Cardiac septum (tissue), 1 donor: ENCODE measurements around the gene LRRN2. TPM values are rescaled to one million over a fixed set of nuclear protein-coding genes. Genes with fewer than 3 reads are reported as not detected.
"Not testable (repeated sequence)": the region's sequence is repeated elsewhere in the genome, so short reads cannot be mapped to it uniquely, and the experiment has no call there.

Experiments used
- DNase-seq: peaks from one replicate; pipeline ENCODE4 v3.0.0-alpha.2; 2020; ENCODE audit warnings: low spot score
- intact Hi-C: fragments of 100-400 bp; cut with DNase I; formaldehyde crosslinking; loops from one replicate; pipeline ENCODE4 v1.14.0; 2022
- long read RNA-seq: library from polyadenylated mRNA; unstranded; transcript quantifications from one replicate; pipeline ENCODE4 v2.0.0, GENCODE V29; 2021
- total RNA-seq: library from RNA; stranded (reverse); fragmentation: NEBNext Ultra II Directional; extraction: Animal tissue kit (Norgen Biotek cat#: 25700); gene quantifications from one replicate; pipeline ENCODE4 v1.2.1, GENCODE V29; 2021
- donor health status: DM: no; HTN: no; CAD: no.

The LRRN2 gene
- 1.6 TPM for total RNA-seq
- long read RNA-seq, full-length matches to known transcripts, result 2 of 2 reads
- long read RNA-seq, partial matches to known transcripts, result 0 of 2 reads
- long read RNA-seq, other reads (novel, unspliced or antisense), result 0 of 2 reads

DNA sequence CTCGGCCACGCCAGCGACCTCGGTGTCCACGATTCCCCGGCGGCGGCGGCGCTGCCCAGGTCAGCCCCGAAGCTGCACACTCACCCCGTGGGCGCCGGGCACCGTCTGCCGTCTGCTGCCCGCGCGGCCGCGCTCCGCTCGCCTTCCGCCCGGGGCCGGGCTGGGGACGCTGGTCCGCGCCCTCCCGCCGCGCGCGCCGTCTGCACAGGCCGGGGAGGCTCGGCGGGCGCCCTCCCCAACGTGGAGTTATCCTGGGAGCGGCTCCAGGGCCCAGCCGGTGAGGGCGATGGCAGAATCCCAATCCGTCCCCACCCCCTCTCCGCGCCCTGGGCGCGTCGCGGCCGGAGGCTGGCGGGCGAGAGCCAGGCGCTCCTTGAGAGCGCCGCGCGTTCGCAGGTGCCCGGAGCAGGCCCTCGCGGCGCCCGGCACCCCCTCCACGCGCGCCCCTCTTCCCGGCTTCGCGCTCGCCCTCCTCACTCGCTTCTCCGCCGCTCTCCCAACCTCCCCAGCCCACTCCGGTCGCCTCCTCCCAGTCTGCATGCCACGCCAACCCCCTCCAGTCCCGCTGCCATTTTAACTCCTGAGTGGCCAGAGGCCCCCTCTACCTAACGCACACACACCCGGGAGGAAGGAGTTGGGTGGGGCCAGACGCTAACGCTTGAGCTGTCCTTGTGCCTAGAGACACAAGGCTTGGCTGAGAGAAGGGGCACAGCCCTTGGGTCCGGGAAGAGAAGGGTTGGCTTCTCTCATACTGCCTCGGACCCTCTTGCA lies at the start of gene LRRN2:
TSS of gene LRRN2 (minus strand) at position 503 of the 771 bp plus-strand sequence. CDS start 65,746 bp downstream, outside the sequence.
- DNase-seq, result no peak
- intact Hi-C loops, result no loop called here

- intact Hi-C loops, result no loop called here
- DNase-seq, result no peak
Measured at GRCh38 chr1:204735042-204735441, 49.5 kb upstream of the LRRN2 start.

GRCh38 chr1:204733869-204734596 lies 48.5 kb upstream of the LRRN2 start:
- DNase-seq, result no peak
- intact Hi-C loops, result no loop called here

- intact Hi-C loops, result no loop called here
Measured at GRCh38 chr1:204733289-204733688, 47.8 kb upstream of the LRRN2 start.

GRCh38 chr1:204731985-204732575 lies 46.5 kb upstream of the LRRN2 start:
- DNase-seq, result no peak
- intact Hi-C loops, result no loop called here

More at GRCh38 chr1:204733289-204733688, 47.8 kb upstream of the LRRN2 start:
- DNase-seq, result no peak

DNA sequence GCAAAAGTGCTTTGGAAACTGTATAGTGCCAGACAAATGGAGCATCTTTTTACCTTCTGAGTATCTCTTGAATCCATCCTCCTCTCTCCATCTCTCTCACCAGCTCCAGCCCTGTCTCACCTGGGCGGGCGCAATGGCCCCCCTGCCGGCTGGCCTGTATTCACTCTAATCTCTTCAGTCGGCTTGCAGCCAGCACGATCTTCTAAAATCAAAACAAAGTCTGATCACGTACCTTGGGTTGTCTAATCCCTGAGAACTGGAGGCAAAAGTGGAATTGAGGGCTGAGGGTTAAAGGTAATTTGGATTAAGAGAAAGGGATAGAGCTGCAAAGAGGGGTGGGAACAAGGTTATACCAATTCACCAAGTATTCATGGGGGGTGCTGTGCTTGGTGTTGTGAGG lies 46.0 kb upstream of the LRRN2 start:
- DNase-seq, result no peak
- intact Hi-C loops, result no loop called here

DNA sequence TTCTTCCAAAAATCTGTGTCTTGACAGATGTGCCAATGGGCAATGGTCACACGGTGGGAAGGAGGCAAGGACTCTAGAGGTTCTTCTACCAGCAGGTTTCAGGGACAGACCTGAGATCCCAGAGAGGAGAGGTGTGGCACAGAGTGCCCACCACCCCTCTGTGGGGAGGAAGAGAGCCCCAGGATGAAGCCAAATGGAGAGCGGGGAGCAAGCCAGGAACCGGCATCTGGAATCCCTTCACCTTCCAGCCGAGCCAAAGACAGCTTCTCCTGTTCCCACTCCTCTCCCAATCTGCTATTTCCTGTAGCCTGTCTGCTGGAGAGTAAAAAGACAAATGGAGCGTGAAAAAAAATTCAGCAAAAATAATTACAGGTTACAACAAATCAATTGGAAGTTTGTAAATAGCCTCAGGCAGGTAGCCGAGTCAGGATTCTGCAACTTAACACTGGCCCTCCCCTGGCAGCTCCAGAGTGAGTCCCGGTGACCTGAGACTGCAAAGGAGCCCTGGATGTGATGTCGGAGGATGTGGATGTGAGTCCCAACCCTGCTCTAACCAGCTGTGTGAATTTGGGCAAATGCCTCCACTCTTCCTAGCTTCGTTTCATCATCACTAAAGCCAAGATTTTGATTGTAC lies 45.4 kb upstream of the LRRN2 start:
- DNase-seq, result no peak
- intact Hi-C loops, result no loop called here

DNA sequence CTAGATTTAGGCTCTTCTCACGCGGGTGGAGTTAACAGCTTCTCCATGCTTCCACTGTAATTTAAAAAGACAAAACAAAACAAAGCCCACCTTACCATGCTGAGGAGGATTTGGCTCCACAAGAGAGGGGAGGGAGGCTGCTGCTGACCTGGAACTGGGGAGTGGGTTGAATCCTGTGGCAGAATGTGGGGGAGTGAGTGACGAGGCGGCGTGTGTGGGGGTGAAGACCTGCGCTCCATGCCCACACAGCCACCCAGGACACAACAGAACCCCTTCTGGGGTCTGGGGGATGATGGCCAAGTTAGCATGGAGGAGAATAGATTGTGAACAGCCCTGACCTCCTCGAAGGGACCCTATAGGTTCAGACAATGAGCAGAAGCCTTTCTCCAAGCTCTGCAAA lies 44.0 kb upstream of the LRRN2 start:
- no peak for DNase-seq
- intact Hi-C loops, result no loop called here

GRCh38 chr1:204728456-204728855 lies 42.9 kb upstream of the LRRN2 start:
- DNase-seq, result no peak
- intact Hi-C loops, result no loop called here

DNA sequence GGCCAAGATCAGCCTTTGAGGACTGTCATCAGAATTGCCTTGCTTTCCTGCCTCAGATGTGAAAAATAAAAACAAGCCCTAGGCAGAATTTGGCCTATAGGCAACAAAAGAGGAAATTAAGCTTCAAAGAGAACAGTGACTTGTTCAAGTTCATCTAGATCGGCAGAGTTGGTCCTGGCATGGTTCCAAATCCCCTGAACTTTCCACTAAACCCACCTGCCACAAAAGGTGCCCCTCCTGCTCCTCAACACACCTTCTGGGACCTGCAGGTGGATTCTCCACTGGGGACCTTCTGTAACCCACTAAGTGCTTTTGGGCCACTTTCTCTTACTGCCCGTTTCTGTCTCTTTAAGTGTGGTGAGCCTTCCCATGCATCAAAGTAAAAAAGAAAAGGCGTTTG lies 42.5 kb upstream of the LRRN2 start:
- no peak for DNase-seq
- intact Hi-C loops, result no loop called here

DNA sequence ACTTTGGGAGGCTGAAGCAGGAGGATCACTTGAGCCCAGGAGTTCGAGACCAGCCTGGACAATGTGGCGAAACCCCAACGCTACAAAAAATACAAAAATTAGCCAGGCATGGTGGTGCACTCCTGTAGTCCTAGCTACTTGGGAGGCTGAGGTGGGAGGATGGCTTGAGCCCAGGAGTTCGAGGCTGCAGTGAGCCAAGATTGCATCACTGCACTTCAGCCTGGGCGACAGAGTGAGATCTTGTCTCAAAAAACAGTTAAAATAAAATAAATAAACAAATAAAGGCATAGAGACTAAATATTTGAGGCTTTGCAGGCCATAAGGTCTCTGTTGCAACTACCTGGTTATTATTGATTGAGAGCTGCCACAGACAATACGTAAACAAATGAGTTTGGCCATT lies 41.9 kb upstream of the LRRN2 start:
- intact Hi-C loops, DNase-seq: not testable (repeated sequence)

DNA sequence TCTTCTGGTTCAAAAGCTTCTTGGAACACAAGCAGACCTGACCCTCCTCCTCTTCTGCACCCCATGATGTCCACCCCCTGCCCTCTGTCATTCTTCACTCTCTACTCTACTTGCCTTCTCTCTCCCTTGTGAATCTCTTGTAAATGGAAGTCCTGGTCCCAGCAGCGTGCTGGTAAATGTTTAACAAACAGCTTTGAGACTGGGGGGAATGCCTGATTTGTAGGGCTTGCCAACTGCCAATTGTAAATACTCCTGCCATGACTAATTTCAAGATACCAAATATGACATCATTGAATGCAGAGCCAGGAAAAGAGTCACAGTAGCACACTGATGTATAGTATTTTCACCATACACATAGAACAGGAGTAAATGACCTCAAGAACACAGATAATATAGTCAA lies 40.9 kb upstream of the LRRN2 start:
- no peak for DNase-seq
- intact Hi-C loops, result no loop called here

- no peak for DNase-seq
- intact Hi-C loops, result no loop called here
Measured at GRCh38 chr1:204725821-204726448, 40.4 kb upstream of the LRRN2 start.

DNA sequence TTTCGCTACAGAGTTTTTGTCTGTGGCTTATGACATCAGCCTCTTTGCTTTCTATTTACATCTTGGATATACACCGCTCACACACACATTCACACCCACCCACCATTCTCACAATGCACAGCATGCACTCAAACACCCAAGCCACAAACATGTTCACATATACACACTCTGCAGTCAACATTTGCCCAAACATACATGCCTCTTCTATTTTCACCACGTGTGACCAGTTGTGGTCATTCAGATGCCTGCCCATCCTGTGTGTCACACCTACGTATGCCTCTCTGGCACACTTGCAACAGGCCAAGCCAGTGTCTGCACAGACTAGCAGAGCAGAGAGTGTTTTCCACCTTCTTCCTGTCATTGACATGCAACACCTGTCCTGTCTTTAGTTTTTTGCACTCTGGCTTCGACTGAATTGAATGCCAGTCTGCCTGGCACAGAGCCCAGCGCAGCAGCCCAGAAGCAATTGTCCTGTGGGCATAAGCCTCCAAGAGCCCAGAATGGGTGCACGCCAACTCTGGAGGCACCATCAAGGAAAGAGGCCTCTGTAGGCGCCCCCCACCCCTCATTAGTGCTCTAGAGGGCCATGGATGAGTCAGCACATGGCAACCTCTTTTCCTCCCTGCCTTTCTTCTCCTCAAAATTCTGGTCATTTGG lies 37.7 kb upstream of the LRRN2 start:
- DNase-seq, result no peak
- intact Hi-C loops, result no loop called here

DNA sequence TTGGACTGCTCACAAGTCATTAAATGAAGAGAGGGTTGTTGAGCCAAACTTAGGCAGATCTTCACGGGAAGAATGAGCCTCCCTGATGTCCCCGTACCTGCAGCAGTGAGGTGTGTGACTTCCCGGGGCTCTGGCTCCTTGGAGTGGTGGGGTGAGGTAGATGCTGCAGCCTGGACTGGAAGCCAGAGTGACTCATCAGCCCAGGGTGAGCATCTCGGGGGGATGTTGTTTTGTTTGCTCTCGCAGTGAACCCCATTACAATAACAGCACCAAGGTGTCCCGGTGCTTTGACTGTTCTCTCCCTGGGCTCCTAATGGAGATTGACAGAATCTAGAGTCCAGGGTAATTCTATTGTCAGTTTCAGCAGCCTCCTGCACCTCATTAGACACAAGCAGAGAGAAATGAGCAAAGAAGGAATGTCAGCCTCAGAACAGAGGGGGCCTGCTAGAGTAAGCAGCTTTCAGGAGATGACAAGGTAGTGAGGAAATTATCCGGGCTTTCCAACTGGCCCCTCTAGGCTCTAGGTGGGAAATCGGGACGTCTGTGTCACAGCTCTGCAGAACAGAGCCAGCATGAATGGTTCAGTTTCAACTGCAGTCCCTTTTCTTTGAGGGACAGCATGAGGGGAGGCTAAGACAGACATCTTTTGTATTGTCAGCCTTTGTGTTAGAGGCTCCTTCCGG lies 36.0 kb upstream of the LRRN2 start:
- intact Hi-C loops, result no loop called here
- DNase-seq, result no peak

DNA sequence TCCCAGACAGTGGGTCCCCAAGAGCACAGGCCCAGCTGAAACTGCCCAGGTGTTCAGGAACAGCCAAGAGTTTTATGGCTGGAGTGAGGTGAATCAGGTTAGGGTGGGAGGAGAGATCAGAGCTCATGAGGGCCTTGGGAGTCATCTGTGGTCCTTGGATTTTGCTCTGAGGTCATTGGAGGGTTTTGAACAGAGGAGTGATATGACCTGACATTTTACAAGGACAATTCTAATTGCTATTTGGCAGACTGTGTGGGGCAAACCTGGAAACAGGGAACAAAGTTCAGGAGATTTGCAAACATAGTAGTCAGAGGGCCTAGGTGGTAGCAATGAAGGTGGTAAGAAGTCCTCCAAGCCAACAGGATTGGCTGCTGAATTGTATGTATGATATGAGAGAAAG lies 31.1 kb upstream of the LRRN2 start:
- no peak for DNase-seq
- intact Hi-C loops, result no loop called here

DNA sequence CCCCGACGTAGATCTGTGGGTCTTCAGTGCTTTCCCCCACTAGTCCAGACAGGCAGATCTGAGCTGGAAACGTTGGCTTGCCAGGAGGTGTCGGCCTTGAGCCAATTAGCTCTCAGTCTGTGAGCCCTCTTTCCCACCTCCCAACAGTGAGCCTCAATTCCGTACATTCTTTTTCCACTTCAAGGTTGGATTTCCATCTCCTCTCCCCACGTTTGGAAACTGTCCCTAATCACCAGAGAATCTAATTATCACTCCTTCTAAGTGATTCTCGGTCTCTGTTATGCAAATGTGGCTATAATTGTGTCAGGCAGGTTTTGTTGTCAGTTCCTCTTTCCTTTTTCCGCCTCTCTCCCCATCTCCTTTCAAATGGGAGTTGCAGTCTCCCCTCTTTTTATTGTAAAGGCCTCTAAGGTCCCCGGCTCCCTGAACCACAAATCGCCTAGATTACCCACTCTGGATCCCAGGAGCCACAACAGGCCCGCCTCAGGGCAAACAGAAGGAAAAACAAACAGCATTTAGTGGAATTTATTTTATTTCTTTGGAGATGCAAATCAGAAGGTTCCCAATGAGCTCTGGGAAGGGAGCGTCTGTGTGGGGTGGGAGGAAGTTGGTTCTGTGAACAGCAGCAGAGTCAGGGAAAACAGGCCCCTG lies 29.4 kb upstream of the LRRN2 start:
- DNase-seq, result no peak
- intact Hi-C loops, result no loop called here

DNA sequence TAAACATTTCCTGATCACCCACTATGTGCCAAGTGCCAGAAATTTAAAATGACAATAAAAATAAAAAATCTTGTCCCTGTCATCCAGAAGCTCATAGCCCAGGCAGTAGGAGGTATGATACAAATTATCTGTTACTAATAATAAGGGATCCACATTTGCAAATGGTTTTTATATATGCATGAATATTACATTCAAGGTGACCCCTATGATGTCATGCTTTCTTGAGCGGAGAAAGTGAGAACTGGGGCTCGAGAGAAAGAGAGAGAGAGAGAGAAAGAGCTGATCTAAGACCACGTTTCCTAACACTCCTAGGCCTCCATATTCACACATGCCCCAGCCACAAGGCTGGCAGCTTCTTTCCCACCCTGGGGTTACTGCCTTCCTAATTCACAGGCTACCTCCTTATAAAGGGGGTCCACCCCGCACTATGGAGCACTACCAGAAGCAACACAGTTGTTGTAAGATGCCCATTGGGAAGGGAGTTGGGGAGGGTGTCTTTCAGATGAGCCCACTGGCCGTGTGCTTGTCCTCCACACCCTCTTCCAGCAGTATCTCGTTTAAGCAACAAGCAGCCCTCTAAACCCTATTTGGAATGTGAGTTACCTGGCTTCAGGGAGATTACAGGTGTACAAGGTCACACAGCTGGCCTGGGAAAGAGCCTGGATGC lies 28.8 kb upstream of the LRRN2 start:
- no peak for DNase-seq
- intact Hi-C loops, result no loop called here
